ENCODE results near the gene GPSM3.
"Not testable (repeated sequence)": the region's sequence is repeated elsewhere in the genome, so short reads cannot be mapped to it uniquely, and the experiment has no call there.

Gene GPSM3

GRCh38 chr6:32151863-32152768 is 40.3 kb downstream of the GPSM3 start, which contains the start of gene PRRT1:
Gene PRRT1, minus strand, starts transcription at chr6:32151939. Its CDS starts 112 bp downstream, at chr6:32151827.
- FAIRE-seq = no peak
- peak; percentile 52 for DNase-seq (ENCODE audit: low spot score)

DNA sequence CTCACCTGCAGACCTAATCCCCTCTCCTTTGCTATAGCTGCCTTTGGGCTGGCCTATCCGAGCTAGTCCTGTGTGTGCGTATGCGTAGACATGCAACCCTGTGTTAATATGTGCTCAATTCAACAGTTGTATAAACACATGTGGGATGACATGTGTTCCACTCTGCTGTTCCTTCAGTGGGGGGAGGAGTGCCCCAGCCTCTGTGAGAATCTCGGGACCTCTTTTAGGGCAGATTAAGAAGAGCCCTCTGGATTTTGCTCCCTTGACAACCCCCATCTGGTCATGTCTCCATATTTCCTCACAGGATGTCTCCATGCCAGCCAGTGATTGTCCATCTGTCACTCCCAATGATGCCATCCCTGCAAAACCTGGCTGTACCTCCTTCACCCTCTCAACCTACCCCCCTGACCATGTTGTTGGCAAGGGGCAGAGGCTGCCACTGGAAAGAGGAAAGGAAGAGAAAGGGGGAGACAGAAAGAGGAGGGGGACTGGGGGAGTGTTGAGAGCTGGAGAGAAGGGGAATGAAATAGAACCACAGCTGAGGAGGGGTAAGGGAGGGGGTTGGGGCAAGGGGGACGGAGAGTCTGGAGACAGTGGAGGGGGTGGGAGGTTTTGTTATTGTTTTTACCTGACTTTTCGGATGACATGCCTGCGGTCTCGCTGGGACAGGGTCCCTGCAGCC is 41.1 kb downstream of the GPSM3 start:
- DNase-seq (ENCODE audit: low spot score) (no peak), FAIRE-seq (no peak)

DNA sequence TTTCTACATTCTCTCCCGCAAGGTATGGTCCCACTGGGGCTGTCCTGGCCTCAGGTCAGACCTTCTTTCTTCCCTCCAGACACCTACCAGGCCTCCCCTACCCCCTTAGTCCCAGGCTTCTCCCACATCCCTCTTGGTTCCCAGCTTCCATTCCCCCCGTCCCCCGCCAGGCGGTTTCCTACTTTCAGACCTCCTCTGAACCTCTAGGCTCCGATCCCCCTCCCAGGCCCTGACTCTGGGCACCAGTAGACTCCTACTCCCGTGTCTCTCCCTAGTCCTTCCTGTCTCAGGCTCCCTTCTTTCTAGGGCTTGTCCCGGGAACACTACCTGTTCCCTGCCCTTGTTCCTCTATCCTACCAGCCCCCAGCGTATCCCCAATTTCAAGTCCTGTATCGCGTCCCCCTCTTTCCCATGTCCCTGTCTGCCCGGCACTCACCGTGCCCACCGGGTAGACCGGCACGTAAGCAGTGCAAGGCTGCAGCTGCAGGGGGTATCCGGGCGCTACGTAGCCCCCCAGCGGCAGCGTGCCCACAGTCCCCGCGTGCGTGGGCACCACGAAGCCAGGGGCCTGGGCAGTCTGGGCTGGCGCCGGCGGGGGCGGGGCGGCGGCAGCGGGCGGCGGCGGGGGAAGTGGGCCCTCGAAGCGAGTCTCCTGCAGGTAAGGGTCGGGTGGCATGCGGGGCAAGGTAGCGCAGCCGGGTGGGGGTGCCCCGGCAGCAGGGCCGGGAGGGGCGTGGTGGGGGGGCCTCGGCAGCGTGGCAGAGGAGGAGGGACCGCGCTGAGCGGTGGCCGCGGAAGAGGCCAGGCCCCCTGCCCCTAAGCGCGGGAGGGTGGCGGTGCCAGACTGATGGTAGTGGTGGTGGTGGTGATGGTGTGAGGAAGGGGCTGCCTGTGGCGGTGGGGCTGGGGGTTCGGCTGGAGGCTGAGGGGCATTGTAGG is 42.2 kb downstream of the GPSM3 start:
- DNase-seq (ENCODE audit: low spot score) (no peak), FAIRE-seq (no peak)

GRCh38 chr6:32149092-32149755 is 43.2 kb downstream of the GPSM3 start:
- FAIRE-seq (no peak), DNase-seq (ENCODE audit: low spot score) (no peak)

- DNase-seq (ENCODE audit: low spot score) (no peak), FAIRE-seq (no peak)
Observed at GRCh38 chr6:32148289-32149091, 44.0 kb downstream of the GPSM3 start.

- no peak for FAIRE-seq
- no peak for DNase-seq (ENCODE audit: low spot score)
Observed at GRCh38 chr6:32147401-32148132, 44.9 kb downstream of the GPSM3 start.

DNA sequence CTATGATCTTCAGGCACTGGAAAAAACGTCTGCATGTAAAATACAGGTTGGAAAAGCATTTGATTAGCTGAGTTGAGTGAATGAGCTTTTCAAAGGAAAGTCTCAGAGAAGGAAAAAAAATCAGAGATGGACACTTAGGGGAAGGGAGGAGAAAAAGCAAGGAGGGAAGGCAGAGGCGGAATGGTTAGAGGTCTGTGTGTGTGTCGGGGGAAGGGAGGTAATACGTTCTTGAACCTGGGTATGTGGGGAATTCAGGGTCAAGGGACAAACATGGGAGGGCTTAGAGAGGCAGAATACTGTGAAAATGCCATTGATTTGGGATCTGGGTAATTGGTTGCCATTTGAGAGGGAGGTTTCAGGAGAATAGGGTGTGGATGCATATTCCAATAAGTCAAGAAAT is 45.8 kb downstream of the GPSM3 start:
- no peak for FAIRE-seq

DNA sequence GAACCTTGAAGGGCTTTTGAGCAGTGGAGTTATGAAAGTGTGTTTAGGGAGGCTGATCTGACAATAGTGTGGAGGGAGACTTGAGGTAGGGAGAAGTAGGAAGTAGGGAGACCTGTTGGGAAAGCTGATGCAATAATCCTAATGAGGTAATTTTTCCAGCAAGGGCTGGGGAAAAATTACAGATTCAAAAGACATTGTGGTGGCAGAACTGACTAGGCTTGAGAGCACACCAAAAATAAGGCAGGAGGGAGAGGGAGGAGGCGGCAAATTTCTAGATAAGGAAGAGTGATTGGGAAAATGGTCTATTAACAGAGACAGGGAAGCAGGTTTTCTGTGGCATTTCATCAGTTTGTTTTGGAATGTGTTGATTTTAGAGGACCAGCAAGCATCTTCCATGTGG is 46.2 kb downstream of the GPSM3 start:
- FAIRE-seq = no peak
- no peak for DNase-seq (ENCODE audit: low spot score)

More for the DNA sequence above, 45.8 kb downstream of the GPSM3 start:
- DNase-seq (ENCODE audit: low spot score) = no peak

GRCh38 chr6:32144238-32144637 is 48.2 kb downstream of the GPSM3 start:
- DNase-seq (ENCODE audit: low spot score) = not testable (repeated sequence)

More at GRCh38 chr6:32144238-32144637, 48.2 kb downstream of the GPSM3 start:
- not testable (repeated sequence) for FAIRE-seq

Measured in urothelium cell line (cell line).